GM12892 (cell line): ENCODE data around the gene INPP4B.

Experiments used
- POLR2A ChIP-seq: IDR thresholded peaks from 2 replicates; pipeline ENCODE4 v1.6.1; 2011; ENCODE audit warnings: low read depth, low read length, control low read depth
- POLR2AphosphoS5 ChIP-seq: IDR thresholded peaks from 2 replicates; pipeline ENCODE4 v1.6.1; 2011; ENCODE audit warnings: low read depth, low read length, control low read depth
- TAF1 ChIP-seq: IDR thresholded peaks from 2 replicates; pipeline ENCODE4 v1.6.1; 2011; ENCODE audit warnings: low read depth, mild to moderate bottlenecking, control low read depth, low read length, borderline replicate concordance

- no peak for TF ChIP-seq POLR2A
- TF ChIP-seq TAF1, result no peak
- TF ChIP-seq POLR2AphosphoS5, result no peak
These were observed 278.3 kb downstream of the INPP4B start for GRCh38 chr4:142567620-142568451.
